GM12878 (cell line): ENCODE data around the gene ITCH. TPM values are rescaled to one million over a fixed set of nuclear protein-coding genes. Genes with fewer than 3 reads are reported as not detected.

Experiments
- ASH2L ChIP-seq: fragments of 300-600, 200-600 bp; sonication (generic); IDR thresholded peaks from 2 replicates; pipeline ENCODE4 v1.6.1; 2017; ENCODE audit warnings: low read depth, mild to moderate bottlenecking, borderline replicate concordance
- ATF2 ChIP-seq: IDR thresholded peaks from 2 replicates; pipeline ENCODE4 v1.6.1; 2012; ENCODE audit warnings: low read length, inconsistent platforms
- CBX3 ChIP-seq: fragments of 200-600 bp; sonication (generic); IDR thresholded peaks from 2 replicates; pipeline ENCODE4 v1.6.1; 2016; ENCODE audit warnings: low read depth, borderline replicate concordance
- CHD2 ChIP-seq: IDR thresholded peaks from 2 replicates; pipeline ENCODE4 v1.6.1; 2011; ENCODE audit warnings: low read depth, low read length, improper control_type of control experiment, borderline replicate concordance
- FOXM1 ChIP-seq: IDR thresholded peaks from 2 replicates; pipeline ENCODE4 v1.6.1; 2012; ENCODE audit warnings: low read depth, mild to moderate bottlenecking, inconsistent platforms, low read length, moderate library complexity
- JUNB ChIP-seq: IDR thresholded peaks from 2 replicates; pipeline ENCODE4 v1.6.1; 2016; ENCODE audit warnings: antibody characterized with exemption, mild to moderate bottlenecking
- JUND ChIP-seq: IDR thresholded peaks from 2 replicates; pipeline ENCODE4 v1.6.1; 2012; ENCODE audit warnings: low read depth, mild to moderate bottlenecking, low read length, improper control_type of control experiment, moderate library complexity
- NR2F1 ChIP-seq: fragments of 450-650 bp; conservative IDR thresholded peaks from 2 replicates; pipeline ENCODE4 v1.6.1; 2017; ENCODE audit warnings: mild to moderate bottlenecking
- RELA ChIP-seq: fragments of 450-650 bp; IDR thresholded peaks from 2 replicates; pipeline ENCODE4 v1.8.0; 2014; ENCODE audit warnings: borderline replicate concordance; ENCODE audit not compliant: partially characterized antibody
- STAT1 ChIP-seq: fragments of 450-650 bp; conservative IDR thresholded peaks from 2 replicates; pipeline ENCODE4 v1.6.1; 2014; ENCODE audit warnings: antibody characterized with exemption, mild to moderate bottlenecking
- SUPT20H ChIP-seq: IDR thresholded peaks from 2 replicates; pipeline ENCODE4 v1.6.1; 2011; ENCODE audit warnings: low read depth, mild to moderate bottlenecking, low read length, moderate library complexity, borderline replicate concordance; ENCODE audit not compliant: control insufficient read depth
- TBL1XR1 ChIP-seq: IDR thresholded peaks from 2 replicates; pipeline ENCODE4 v1.6.1; 2012; ENCODE audit warnings: low read depth, low read length, improper control_type of control experiment
- ZBTB40 ChIP-seq: fragments of 450-650 bp; IDR thresholded peaks from 2 replicates; pipeline ENCODE4 v1.6.1; 2016; ENCODE audit warnings: mild to moderate bottlenecking, moderate library complexity, borderline replicate concordance
- ZNF687 ChIP-seq: fragments of 450-650 bp; IDR thresholded peaks from 2 replicates; pipeline ENCODE4 v1.6.1; 2017; ENCODE audit warnings: mild to moderate bottlenecking, moderate library complexity
- polyA plus RNA-seq, 11 experiments: library from polyadenylated mRNA; depleted of rRNA in 4 of 11; unstranded in 6 of 11; stranded (reverse) in 5 of 11; fragments of >200 nt; fragmentation: Nextera tagmentation in 4 of 11; fragmentation: Illumina TruSeq in 1 of 11; extraction: Ambion mirVana in 4 of 11; extraction: Trizol in 1 of 11; gene quantifications; 1 replicate in 1 of 11; 2 replicates in 10 of 11; pipeline versions ENCODE4 v1.2.1 to v1.2.3, GENCODE V29; 2011 to 2016; ENCODE audit warnings: inconsistent platforms in 2 of 11, missing spikeins in 2 of 11, low read depth in 1 of 11
- total RNA-seq, 4 experiments: library from RNA; depleted of rRNA in 3 of 4; stranded (reverse); fragments of >200 nt in 3 of 4; fragmentation: Illumina TruSeq in 1 of 4; extraction: Trizol in 1 of 4; gene quantifications; 2 replicates each; pipeline versions ENCODE4 v1.2.1 to v1.2.3, GENCODE V29; 2013 to 2021
- TF ChIP-seq, protein P1 (sequence below): IDR thresholded peaks from 2 replicates; pipeline ENCODE4 v1.6.1; 2011; ENCODE audit warnings: low read depth, low read length, improper control_type of control experiment, borderline replicate concordance
- TF ChIP-seq, protein P2 (sequence below): fragments of 450-650 bp; IDR thresholded peaks from 2 replicates; pipeline ENCODE4 v1.6.1; 2016; ENCODE audit warnings: mild to moderate bottlenecking

ITCH gene
- total and polyA plus RNA-seq, 10 of the 15 experiments (the other 5 are each of a cell fraction or from before 2014, with no cell fraction given) = 7.5 to 46.1 (median 21.5) TPM

- TF ChIP-seq ZBTB40 (0 out of 2 replicates have a peak, but pooled peaks have one; percentile 4), STAT1 (no peak), TBL1XR1 (no peak), FOXM1 (no peak), JUNB (no peak), ZNF687 (peak; percentile 64), CHD2 (peak; percentile 29; the same call in 1 of the 2 replicates), ASH2L (no peak), JUND (peak; percentile 44; the same call in 1 of the 2 replicates), RELA (peak; percentile 42), NR2F1 (0 out of 2 replicates have a peak, but pooled peaks have one; percentile 39), CBX3 (no peak), ATF2 (no peak), SUPT20H (no peak)
- TF ChIP-seq, protein P1, sequence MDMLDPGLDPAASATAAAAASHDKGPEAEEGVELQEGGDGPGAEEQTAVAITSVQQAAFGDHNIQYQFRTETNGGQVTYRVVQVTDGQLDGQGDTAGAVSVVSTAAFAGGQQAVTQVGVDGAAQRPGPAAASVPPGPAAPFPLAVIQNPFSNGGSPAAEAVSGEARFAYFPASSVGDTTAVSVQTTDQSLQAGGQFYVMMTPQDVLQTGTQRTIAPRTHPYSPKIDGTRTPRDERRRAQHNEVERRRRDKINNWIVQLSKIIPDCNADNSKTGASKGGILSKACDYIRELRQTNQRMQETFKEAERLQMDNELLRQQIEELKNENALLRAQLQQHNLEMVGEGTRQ = no peak
- TF ChIP-seq, protein P2, sequence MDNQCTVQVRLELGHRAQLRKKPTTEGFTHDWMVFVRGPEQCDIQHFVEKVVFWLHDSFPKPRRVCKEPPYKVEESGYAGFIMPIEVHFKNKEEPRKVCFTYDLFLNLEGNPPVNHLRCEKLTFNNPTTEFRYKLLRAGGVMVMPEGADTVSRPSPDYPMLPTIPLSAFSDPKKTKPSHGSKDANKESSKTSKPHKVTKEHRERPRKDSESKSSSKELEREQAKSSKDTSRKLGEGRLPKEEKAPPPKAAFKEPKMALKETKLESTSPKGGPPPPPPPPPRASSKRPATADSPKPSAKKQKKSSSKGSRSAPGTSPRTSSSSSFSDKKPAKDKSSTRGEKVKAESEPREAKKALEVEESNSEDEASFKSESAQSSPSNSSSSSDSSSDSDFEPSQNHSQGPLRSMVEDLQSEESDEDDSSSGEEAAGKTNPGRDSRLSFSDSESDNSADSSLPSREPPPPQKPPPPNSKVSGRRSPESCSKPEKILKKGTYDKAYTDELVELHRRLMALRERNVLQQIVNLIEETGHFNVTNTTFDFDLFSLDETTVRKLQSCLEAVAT = no peak
Observed at GRCh38 chr20:34558320-34559218, 195.5 kb downstream of the ITCH start, which contains the start of gene MAP1LC3A (continued).
